MM.1S (cell line): ENCODE results near the gene SUSD1.
"Not testable (repeated sequence)": the region's sequence is repeated elsewhere in the genome, so short reads cannot be mapped to it uniquely, and the experiment has no call there.

ENCODE experiments used
- DNase-seq: peaks from one replicate; pipeline ENCODE4 v3.0.0-alpha.2; 2015
- H2AFZ ChIP-seq: fragments of 300-600 bp; sonication (generic); 2 replicates; pipeline ENCODE4 v1.6.0; 2016; ENCODE audit warnings: antibody characterized with exemption, low read length
- H3F3A ChIP-seq: fragments of 300-600 bp; sonication (generic); 2 replicates; pipeline ENCODE4 v1.6.1; 2016; ENCODE audit warnings: mild to moderate bottlenecking, antibody characterized with exemption, low read length, moderate library complexity, mixed read lengths; ENCODE audit not compliant: insufficient read depth
- H3K27ac ChIP-seq: fragments of 300-600 bp; sonication (generic); 2 replicates; pipeline ENCODE4 v1.5.1; 2016; ENCODE audit warnings: mild to moderate bottlenecking, low read length
- H3K27me3 ChIP-seq: fragments of 300-600 bp; sonication (generic); replicated peaks from 2 replicates; pipeline ENCODE4 v1.6.0; 2016; ENCODE audit warnings: low read length; ENCODE audit not compliant: insufficient read depth
- H3K36me3 ChIP-seq: fragments of 300-600 bp; sonication (generic); replicated peaks from 2 replicates; pipeline ENCODE4 v1.6.1; 2016; ENCODE audit warnings: mild to moderate bottlenecking, low read length, mixed read lengths; ENCODE audit not compliant: insufficient read depth
- H3K4me1 ChIP-seq: fragments of 300-600 bp; sonication (generic); 2 replicates; pipeline ENCODE4 v1.6.1; 2016; ENCODE audit warnings: low read length, mixed read lengths
- H3K4me2 ChIP-seq: fragments of 300-600 bp; sonication (generic); 2 replicates; pipeline ENCODE4 v1.6.0; 2016; ENCODE audit warnings: low read depth, low read length
- H3K4me3 ChIP-seq: fragments of 300-600 bp; sonication (generic); 2 replicates; pipeline ENCODE4 v1.5.1; 2016; ENCODE audit warnings: low read length, mixed read lengths
- H3K79me2 ChIP-seq: fragments of 300-600 bp; sonication (generic); 2 replicates; pipeline ENCODE4 v1.6.1; 2016; ENCODE audit warnings: mixed run types, low read length, mixed read lengths
- H3K9ac ChIP-seq: fragments of 300-600 bp; sonication (generic); 2 replicates; pipeline ENCODE4 v1.6.1; 2016; ENCODE audit warnings: low read length, mixed read lengths
- H3K9me2 ChIP-seq: fragments of 300-600 bp; sonication (generic); replicated peaks from 2 replicates; pipeline ENCODE4 v1.6.1; 2016; ENCODE audit warnings: mild to moderate bottlenecking, low read length, mixed read lengths; ENCODE audit not compliant: insufficient read depth
- H3K9me3 ChIP-seq: fragments of 300-600 bp; sonication (generic); replicated peaks from 2 replicates; pipeline ENCODE4 v1.6.1; 2016; ENCODE audit warnings: mild to moderate bottlenecking, low read length, mixed read lengths; ENCODE audit not compliant: insufficient read depth
- H4K20me1 ChIP-seq: fragments of 300-600 bp; sonication (generic); 2 replicates; pipeline ENCODE4 v1.6.1; 2016; ENCODE audit warnings: mild to moderate bottlenecking, low read length, moderate library complexity, mixed read lengths; ENCODE audit not compliant: insufficient read depth
- CTCF ChIP-seq: fragments of 300-600 bp; sonication (generic); IDR thresholded peaks from 2 replicates; pipeline ENCODE4 v1.5.1; 2016; ENCODE audit warnings: antibody characterized with exemption, low read length, mixed read lengths
- EZH2 ChIP-seq: fragments of 300-600 bp; sonication (generic); optimal IDR thresholded peaks from 2 replicates; pipeline ENCODE3; 2017; ENCODE audit warnings: low read depth, mild to moderate bottlenecking, antibody characterized with exemption, low read length, mixed read lengths
- EZH2phosphoT487 ChIP-seq: fragments of 300-600 bp; sonication (generic); IDR thresholded peaks from 2 replicates; pipeline ENCODE4 v1.6.1; 2018; ENCODE audit warnings: antibody characterized with exemption, low read length

Gene SUSD1

GRCh38 chr9:112074250-112075008 lies 100.7 kb downstream of the SUSD1 start:
- Histone ChIP-seq H2AFZ (no peak overlapping the region), H3K36me3 (no peaks in the 10 kb centered on the region), H3F3A (no peaks in the 10 kb centered on the region), H3K4me3 (no peak overlapping the region), H3K79me2 (no peaks in the 10 kb centered on the region), H3K4me1 (0 out of 2 replicates have a peak, but pooled peaks cover 5% of the 10 kb centered on the region), H4K20me1 (no peaks in the 10 kb centered on the region), H3K9me2 (no peaks in the 10 kb centered on the region), H3K27me3 (no peaks in the 10 kb centered on the region), H3K4me2 (no peak overlapping the region), H3K9me3 (no peaks in the 10 kb centered on the region), H3K9ac (no peak overlapping the region), H3K27ac (no peak overlapping the region)
- peak; percentile 62 for DNase-seq
- peak; percentile 90 for TF ChIP-seq CTCF
- TF ChIP-seq EZH2 = no peak

DNA sequence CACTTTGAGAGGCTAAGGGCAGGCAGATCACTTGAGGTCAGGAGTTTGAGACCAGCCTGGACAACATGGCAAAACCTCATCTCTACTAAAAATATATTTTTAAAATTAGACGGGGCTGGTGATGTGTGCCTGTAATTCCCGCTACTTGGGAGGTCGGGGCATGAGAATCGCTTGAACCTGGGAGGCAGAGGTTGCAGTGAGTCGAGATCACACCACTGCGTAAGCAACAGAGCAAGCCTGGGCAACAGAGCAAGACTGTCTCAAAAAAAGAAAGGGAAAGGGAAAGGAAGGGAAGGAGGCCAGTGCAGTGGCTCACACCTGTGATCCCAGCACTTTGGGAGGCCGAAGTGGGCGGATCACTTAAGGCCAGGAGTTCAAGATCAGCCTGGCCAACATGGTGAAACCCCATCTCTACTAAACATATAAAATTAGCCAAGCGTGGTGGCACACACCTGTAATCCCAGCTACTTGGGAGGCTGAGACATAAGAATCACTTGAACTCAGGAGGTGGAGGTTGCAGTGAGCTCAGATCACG lies 101.4 kb downstream of the SUSD1 start:
- not testable (repeated sequence) for H3F3A ChIP-seq, H4K20me1 ChIP-seq, H3K9ac ChIP-seq, H3K9me2 ChIP-seq, H3K4me2 ChIP-seq, H3K9me3 ChIP-seq, H3K4me1 ChIP-seq, H3K79me2 ChIP-seq, DNase-seq, H3K4me3 ChIP-seq, H2AFZ ChIP-seq, H3K36me3 ChIP-seq, H3K27me3 ChIP-seq, H3K27ac ChIP-seq

GRCh38 chr9:112072721-112073638 lies 102.1 kb downstream of the SUSD1 start:
- no peaks in the 10 kb centered on the region for H3K79me2 ChIP-seq
- no peaks in the 10 kb centered on the region for H3K36me3 ChIP-seq
- H3K27me3 ChIP-seq = no peaks in the 10 kb centered on the region
- H3K4me1 ChIP-seq = no peaks in the 10 kb centered on the region
- no peak overlapping the region for H2AFZ ChIP-seq
- no peak overlapping the region for H3K9ac ChIP-seq
- no peak overlapping the region for H3K27ac ChIP-seq
- no peak overlapping the region for H3K4me3 ChIP-seq
- TF ChIP-seq EZH2phosphoT487 = no peak
- TF ChIP-seq CTCF = no peak
- no peak for TF ChIP-seq EZH2
- H4K20me1 ChIP-seq = no peaks in the 10 kb centered on the region
- no peaks in the 10 kb centered on the region for H3K9me3 ChIP-seq
- H3F3A ChIP-seq = no peaks in the 10 kb centered on the region
- H3K4me2 ChIP-seq = no peak overlapping the region
- H3K9me2 ChIP-seq = no peaks in the 10 kb centered on the region
- DNase-seq = no peak
